GM12891 (cell line): Measurements from ENCODE around the gene TPPP2.

Experiments
- PAX5 ChIP-seq: IDR thresholded peaks from 2 replicates; pipeline ENCODE4 v1.6.1; 2011; ENCODE audit warnings: low read length, moderate library complexity, mild to moderate bottlenecking; ENCODE audit not compliant: insufficient read depth, severe bottlenecking
- POLR2A ChIP-seq: IDR thresholded peaks from 2 replicates; pipeline ENCODE4 v1.6.1; 2011; ENCODE audit warnings: low read depth, low read length, control low read depth
- POLR2AphosphoS5 ChIP-seq: IDR thresholded peaks from 2 replicates; pipeline ENCODE4 v1.6.1; 2011; ENCODE audit warnings: low read depth, low read length, control low read depth
- POU2F2 ChIP-seq: IDR thresholded peaks from 2 replicates; pipeline ENCODE4 v1.6.1; 2011; ENCODE audit warnings: low read depth, mild to moderate bottlenecking, control low read depth, low read length, moderate library complexity
- SPI1 ChIP-seq: IDR thresholded peaks from 2 replicates; pipeline ENCODE4 v1.6.1; 2011; ENCODE audit warnings: low read depth, low read length, control low read depth
- TAF1 ChIP-seq: IDR thresholded peaks from 2 replicates; pipeline ENCODE4 v1.6.1; 2011; ENCODE audit warnings: low read depth, low read length, control low read depth

DNA sequence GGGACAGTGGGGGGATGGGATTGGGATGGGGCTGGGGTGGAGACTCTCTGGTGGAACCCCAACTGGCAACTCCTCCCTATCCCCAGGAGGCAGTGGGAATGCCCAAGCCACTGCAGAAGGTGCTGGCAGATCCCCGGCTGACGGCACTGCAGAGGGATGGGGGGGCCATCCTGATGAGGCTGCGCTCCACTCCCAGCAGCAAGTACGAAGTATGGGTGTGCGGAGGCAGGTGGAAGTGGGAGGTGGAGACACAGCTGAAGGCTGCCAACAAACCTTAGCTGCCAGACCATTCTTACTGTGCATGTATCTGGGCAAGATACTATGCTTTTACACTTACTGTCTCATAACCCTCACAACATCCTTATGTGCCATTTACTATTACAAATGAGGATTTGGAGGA, 48.3 kb downstream of the TPPP2 start:
- TF ChIP-seq POLR2AphosphoS5 (no peak), POLR2A (no peak), TAF1 (no peak), SPI1 (no peak), PAX5 (no peak), POU2F2 (no peak)
